ENCODE data around the gene ZC3H14.

GRCh38 chr14:88568196-88568595 is 5.4 kb downstream of the ZC3H14 start:
- no peak for TF ChIP-seq CTCF (IDR thresholded peaks at IDR 0.05)
- TF ChIP-seq POLR2A (IDR thresholded peaks at IDR 0.05): no peak

Measured in adrenal gland (tissue), 5 donors.